ENCODE results near the gene CERS6.

DNA sequence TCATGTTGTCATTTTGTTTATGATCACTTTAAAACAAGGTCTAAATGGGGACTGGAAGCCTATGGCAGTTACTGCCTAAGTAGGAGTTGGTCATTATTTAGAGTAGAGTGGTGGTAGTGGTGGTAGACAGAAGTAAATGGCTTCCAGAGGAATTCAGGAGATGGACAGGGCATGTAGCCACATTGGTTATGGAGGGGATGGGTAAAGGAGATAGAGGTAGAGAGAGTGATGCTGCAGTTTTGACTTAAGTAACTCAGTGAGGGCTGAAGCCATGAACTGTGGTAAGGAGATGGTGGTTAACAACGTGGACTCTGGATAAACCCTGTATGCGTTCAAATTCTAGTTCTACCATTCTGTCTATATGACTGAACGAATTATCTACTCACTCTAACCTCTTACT lies 284.7 kb downstream of the CERS6 start:
- TF ChIP-seq, protein P1, sequence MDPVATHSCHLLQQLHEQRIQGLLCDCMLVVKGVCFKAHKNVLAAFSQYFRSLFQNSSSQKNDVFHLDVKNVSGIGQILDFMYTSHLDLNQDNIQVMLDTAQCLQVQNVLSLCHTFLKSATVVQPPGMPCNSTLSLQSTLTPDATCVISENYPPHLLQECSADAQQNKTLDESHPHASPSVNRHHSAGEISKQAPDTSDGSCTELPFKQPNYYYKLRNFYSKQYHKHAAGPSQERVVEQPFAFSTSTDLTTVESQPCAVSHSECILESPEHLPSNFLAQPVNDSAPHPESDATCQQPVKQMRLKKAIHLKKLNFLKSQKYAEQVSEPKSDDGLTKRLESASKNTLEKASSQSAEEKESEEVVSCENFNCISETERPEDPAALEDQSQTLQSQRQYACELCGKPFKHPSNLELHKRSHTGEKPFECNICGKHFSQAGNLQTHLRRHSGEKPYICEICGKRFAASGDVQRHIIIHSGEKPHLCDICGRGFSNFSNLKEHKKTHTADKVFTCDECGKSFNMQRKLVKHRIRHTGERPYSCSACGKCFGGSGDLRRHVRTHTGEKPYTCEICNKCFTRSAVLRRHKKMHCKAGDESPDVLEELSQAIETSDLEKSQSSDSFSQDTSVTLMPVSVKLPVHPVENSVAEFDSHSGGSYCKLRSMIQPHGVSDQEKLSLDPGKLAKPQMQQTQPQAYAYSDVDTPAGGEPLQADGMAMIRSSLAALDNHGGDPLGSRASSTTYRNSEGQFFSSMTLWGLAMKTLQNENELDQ (tag by site-specific recombination; IDR thresholded peaks at IDR 0.05; ENCODE audit: low read depth), result no peak
- no peak for TF ChIP-seq ZIC2 (tag by site-specific recombination; IDR thresholded peaks at IDR 0.05)
- TF ChIP-seq CTCF (tag by site-specific recombination; IDR thresholded peaks at IDR 0.05), result no peak
- TF ChIP-seq ZNF518A (tag by site-specific recombination; conservative IDR thresholded peaks at IDR 0.05; ENCODE audit: low read depth), result no peak
- TF ChIP-seq PRDM1 (tag by site-specific recombination; IDR thresholded peaks at IDR 0.05), result no peak
- no peak for TF ChIP-seq ZNF473 (tag by site-specific recombination; IDR thresholded peaks at IDR 0.05)
- no peak for TF ChIP-seq ZNF514 (tag by site-specific recombination; IDR thresholded peaks at IDR 0.05)
- TF ChIP-seq, protein P2, sequence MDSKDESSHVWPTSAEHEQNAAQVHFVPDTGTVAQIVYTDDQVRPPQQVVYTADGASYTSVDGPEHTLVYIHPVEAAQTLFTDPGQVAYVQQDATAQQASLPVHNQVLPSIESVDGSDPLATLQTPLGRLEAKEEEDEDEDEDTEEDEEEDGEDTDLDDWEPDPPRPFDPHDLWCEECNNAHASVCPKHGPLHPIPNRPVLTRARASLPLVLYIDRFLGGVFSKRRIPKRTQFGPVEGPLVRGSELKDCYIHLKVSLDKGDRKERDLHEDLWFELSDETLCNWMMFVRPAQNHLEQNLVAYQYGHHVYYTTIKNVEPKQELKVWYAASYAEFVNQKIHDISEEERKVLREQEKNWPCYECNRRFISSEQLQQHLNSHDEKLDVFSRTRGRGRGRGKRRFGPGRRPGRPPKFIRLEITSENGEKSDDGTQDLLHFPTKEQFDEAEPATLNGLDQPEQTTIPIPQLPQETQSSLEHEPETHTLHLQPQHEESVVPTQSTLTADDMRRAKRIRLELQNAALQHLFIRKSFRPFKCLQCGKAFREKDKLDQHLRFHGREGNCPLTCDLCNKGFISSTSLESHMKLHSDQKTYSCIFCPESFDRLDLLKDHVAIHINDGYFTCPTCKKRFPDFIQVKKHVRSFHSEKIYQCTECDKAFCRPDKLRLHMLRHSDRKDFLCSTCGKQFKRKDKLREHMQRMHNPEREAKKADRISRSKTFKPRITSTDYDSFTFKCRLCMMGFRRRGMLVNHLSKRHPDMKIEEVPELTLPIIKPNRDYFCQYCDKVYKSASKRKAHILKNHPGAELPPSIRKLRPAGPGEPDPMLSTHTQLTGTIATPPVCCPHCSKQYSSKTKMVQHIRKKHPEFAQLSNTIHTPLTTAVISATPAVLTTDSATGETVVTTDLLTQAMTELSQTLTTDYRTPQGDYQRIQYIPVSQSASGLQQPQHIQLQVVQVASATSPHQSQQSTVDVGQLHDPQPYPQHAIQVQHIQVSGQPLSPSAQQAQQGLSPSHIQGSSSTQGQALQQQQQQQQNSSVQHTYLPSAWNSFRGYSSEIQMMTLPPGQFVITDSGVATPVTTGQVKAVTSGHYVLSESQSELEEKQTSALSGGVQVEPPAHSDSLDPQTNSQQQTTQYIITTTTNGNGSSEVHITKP (tag by site-specific recombination; IDR thresholded peaks at IDR 0.05), result no peak
- TF ChIP-seq ZFP41 (tag by site-specific recombination; IDR thresholded peaks at IDR 0.05; ENCODE audit: borderline replicate concordance), result no peak
- no peak for TF ChIP-seq ZNF239 (tag by site-specific recombination; IDR thresholded peaks at IDR 0.05)
